HG02938 (cell line): ENCODE data around the gene ARL9.

ENCODE experiments used
- ATAC-seq: cut with Tn5 transposase; IDR thresholded peaks from one replicate; pipeline ENCODE4 v1.9.1; 2021; ENCODE audit warnings: mild to moderate bottlenecking, moderate library complexity; ENCODE audit not compliant: unreplicated experiment

ARL9 gene

DNA sequence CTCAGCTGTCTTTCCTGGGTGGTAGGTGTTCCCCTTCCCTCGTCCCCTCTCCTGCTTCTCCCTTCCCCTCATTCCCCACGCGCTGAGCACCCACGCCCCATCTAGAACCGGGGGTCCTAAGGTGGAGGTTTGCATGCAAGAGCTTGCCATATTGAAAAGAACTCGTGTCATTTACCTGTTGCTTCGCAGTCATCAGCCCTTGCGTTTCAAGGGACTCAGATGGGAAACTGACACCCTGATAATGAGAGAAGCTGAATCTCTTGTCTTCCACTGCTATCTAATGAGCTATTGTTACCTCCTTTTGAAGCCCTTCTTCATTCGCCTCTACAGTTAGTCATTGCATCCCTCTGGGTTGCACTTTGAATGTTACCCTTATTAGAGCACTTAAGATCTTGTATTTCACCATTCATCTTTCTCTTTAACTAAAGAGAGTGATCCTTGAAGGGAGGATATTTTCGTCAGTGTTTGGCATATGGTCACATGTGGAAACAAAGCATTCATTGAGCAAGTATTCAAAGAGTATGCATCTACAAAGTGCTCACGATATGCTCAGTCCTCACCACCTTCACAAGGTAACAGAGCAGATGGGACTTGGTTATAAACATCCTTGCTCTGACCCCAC lies 25.7 kb downstream of the ARL9 start:
- ATAC-seq, result no peak

GRCh38 chr4:56531823-56532222 lies 26.2 kb downstream of the ARL9 start:
- no peak for ATAC-seq

DNA sequence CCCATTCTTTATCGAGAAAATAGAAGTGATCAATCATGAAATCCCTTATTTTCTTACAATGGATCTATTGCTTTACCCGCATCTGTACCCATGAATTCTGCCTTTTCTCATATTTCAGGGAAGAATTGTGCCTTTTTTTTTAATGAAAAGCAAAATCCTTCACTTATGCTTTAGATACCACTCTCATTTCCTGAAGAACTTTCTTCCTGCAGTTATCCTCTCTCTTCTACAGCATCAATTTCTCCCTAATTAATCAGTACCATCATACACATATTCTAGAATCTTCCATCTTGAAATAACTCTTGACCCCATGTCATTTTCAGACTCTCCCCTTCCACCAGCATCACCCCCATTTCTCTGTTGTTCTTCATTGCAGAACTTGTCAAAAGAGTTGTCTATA lies 26.6 kb downstream of the ARL9 start:
- no peak for ATAC-seq

DNA sequence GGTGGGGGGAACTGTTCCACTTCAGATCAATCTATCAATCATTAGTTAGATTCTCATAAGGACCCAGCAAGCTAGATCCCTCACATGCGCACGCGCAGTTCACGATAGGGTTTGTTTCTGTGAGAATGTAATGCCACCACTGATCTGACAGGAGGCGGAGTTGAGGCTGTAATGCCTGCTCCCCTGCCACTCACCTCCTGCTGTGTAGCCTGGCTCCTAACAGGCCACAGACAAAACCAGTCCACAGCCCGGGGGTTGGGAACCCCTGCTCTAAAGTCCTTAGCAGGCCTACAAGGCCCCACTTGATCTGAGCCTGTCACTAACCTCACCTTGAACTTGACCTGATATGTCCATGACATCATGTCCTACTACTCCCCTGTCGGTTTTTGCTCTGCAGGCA lies 30.3 kb downstream of the ARL9 start:
- no peak for ATAC-seq

DNA sequence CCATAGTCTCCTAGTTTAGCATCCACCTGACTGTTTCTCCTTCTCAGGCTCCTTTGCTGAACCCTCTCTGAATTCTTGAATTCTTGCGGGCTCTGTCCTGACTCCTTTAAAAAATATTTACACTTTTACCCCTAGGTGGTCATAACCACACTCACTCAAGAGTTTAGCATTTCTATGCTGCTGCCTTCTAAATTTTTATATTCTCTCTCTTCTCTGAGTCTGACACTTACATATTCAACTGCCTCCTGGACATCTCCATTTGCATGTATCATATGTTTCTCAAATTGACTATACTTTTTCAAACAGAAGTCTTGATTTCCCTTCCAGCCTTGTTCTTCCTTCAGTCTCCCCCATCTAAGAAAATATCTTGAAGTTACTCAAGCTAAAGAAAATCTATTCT lies 31.6 kb downstream of the ARL9 start:
- no peak for ATAC-seq

DNA sequence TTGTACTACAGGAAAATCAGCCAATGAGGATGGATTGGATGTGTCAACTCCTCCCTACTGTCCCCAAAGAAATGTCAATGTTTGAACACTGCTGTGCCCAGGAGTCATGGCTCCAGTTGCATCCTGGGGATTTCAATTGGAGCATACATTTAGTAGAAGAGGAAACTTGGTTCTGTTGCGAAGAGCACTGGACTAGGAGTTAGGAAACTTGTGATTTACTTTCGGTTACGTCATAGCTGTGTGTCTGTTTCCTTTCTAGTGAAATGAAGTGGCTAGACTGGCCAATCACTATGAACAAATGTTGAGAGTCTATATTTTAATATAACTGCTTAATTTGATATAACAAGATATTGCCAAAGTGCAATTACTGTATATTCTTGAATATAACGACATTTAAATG lies 35.2 kb downstream of the ARL9 start:
- no peak for ATAC-seq

DNA sequence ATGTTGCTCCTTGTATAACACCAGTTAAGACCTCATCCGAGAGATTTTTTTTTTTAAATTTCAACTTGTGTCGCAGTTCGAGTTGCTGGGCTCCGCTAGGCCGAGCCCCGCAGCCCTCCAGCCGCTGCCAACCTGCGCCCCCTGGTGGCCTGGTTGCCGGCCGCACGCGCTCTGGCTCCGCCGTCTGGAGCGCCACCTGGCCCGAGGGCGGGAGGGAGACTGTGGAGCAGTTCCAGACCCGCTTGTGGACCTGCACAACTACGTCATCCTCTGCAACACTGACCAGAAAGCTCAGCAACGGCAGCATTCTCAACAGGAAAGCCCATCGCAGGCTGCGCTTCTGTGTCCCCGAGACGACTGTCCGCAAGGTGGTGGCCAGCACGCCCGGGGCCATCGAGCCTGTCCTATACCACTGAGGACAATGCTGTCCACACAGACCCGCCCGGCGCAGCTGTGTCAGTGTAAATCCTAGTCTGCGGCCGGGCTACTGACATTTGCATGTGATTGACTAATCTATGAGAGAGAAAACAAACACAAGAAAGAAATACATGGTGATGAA lies 39.1 kb downstream of the ARL9 start:
- ATAC-seq, result peak; percentile 91

DNA sequence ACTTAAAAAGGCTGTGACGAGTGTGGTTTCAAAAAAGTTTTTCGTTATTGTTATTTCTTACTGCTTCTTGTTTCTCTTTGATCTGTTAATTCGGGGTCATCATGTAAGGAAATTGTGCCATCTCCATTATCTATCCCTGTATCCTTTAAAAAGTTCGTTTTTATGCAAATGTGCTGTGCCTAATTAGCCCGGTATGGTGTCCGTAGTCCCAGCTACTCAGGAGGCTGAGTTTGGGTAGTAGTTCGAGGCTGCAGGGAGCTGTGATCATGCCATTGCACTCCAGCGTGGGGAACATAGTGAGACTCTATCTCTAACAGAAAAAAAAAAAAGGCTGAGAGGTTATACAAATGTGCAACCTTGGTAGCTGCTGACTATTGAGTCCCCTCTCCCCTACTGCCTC lies 45.1 kb downstream of the ARL9 start:
- ATAC-seq, result no peak

DNA sequence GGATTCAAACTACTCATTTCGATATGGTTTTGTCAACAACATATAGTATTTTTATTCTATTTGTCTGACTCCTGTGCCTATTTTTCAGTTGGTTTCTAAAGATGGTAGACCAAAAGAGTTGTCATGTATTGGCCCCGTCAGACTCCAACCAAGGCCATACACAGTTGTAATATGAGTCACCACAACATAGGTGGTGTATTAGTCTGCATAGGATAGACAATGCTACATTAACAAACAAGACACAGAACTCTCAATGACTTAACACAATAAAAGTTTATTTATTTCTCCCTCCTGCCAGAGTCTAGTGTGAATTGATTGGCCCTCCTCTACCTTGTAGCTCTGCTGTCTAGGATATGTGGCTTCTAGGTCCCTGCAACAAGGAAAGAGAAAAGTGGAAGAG lies 45.9 kb downstream of the ARL9 start:
- ATAC-seq, result no peak

DNA sequence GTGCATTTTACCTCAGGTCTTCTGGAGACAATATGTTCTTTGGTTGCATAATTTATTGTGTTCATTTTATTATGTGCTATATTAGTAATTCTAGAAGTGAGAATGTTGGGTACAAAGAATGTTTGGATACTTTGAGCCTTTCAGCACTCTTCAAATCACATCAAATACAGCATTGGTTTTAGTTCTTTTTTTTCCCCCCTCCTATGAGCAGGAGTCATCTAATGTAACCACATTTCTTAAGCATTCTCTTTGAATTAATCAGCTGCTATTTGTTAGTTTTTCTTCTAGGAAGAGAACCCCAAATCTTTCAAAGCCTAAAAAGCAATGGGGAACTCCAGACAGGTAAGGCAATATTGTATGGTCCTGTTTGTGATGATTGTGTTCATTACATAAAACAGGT lies 46.7 kb downstream of the ARL9 start:
- no peak for ATAC-seq

- no peak for ATAC-seq
Observed at GRCh38 chr4:56570041-56570440, 64.5 kb downstream of the ARL9 start.
